22Rv1 (cell line): ENCODE measurements around the gene ADCY5.

Experiments
- H3K27ac ChIP-seq: fragments of 450-650 bp; 2 replicates; pipeline ENCODE4 v1.5.1; 2017
- CTCF ChIP-seq: fragments of 450-650 bp; IDR thresholded peaks from 2 replicates; pipeline ENCODE4 v1.5.1; 2017; ENCODE audit warnings: mild to moderate bottlenecking
- ZFX ChIP-seq: fragments of 450-650 bp; IDR thresholded peaks from 2 replicates; pipeline ENCODE4 v1.6.1; 2017; ENCODE audit warnings: antibody characterized with exemption, borderline replicate concordance

Gene ADCY5

GRCh38 chr3:123392368-123392767 is 56.5 kb downstream of the ADCY5 start:
- no peak for TF ChIP-seq ZFX
- no peak for TF ChIP-seq CTCF
- H3K27ac ChIP-seq = no peak overlapping the region

GRCh38 chr3:123390865-123391600 is 57.9 kb downstream of the ADCY5 start:
- TF ChIP-seq CTCF = no peak
- TF ChIP-seq ZFX = no peak
- no peak overlapping the region for H3K27ac ChIP-seq

GRCh38 chr3:123389628-123389918 is 59.3 kb downstream of the ADCY5 start:
- TF ChIP-seq CTCF (no peak), ZFX (no peak)
- H3K27ac ChIP-seq = no peak overlapping the region

GRCh38 chr3:123388811-123389627 is 59.9 kb downstream of the ADCY5 start:
- TF ChIP-seq CTCF (no peak), ZFX (no peak)
- no peak overlapping the region for H3K27ac ChIP-seq

- no peak for TF ChIP-seq ZFX
- no peak for TF ChIP-seq CTCF
These were observed 60.8 kb downstream of the ADCY5 start for GRCh38 chr3:123388042-123388441.

GRCh38 chr3:123387532-123387931 is 61.4 kb downstream of the ADCY5 start:
- no peak overlapping the region for H3K27ac ChIP-seq
- no peak for TF ChIP-seq CTCF
- TF ChIP-seq ZFX = no peak

More at GRCh38 chr3:123388042-123388441, 60.8 kb downstream of the ADCY5 start:
- no peak overlapping the region for H3K27ac ChIP-seq

- H3K27ac ChIP-seq = no peak overlapping the region
- no peak for TF ChIP-seq ZFX
- TF ChIP-seq CTCF = no peak
These were observed 62.3 kb downstream of the ADCY5 start for GRCh38 chr3:123386477-123387040.
